ENCODE measurements around the gene FILIP1L.
"Not testable (repeated sequence)": the region's sequence is repeated elsewhere in the genome, so short reads cannot be mapped to it uniquely, and the experiment has no call there.

Gene FILIP1L

GRCh38 chr3:99861216-99861615 is 253.1 kb downstream of the FILIP1L start:
- no peak for FAIRE-seq

DNA sequence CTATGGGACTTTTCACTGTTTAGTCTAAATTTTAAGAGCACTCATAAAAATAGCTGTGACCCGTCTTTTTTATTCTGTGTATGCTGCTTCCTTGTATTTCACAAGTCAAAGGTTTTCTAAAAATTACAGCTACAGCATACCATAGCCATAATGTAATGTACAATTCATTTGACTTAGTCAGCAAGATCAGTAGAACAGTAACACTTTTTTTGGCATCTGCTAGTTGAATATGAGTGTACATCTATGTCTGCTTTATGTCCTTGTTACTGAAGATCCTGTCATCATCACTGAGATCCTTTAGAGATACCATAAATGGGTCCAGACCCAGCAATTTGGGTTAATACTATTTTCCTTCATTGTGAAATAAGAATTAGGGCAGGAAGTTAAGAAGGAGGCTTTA is 254.5 kb downstream of the FILIP1L start:
- FAIRE-seq, result no peak

- no peak for FAIRE-seq
These were observed 255.8 kb downstream of the FILIP1L start for GRCh38 chr3:99858469-99858868.

- no peak for FAIRE-seq
These were observed 257.0 kb downstream of the FILIP1L start for GRCh38 chr3:99857278-99857677.

DNA sequence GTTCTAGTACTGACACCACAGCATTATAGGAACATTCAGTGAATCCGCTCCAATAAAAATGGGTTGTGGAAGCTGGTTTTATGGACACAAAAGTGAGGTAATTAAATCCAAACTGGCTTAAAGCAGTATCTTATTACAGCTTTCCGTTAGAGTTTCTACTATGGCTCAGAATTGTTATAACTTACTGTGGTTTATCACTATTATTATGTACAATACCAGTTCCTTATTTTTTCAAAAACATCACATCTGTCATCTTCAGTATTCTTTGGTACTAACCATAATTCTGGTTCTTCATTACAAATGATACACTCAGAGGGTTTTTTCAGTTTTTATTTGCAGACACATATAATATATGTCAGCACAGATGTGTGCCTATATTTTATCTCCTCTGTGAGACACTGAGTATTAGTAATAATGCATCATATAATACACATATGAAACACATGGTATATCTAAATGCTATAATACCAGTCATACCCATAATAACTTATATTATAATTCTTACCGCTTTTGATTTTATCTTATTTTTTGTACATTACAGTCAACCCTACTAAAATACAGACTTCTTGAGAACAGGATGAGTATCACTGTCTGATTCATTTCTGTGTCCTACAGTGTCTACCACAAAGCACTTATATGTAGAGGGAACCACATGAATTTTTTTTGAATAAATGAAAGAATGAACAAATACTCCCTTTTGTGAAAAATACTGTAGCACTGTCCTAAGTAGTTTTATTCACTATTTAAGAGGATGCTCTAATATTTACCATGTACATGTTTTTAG is 257.7 kb downstream of the FILIP1L start:
- no peak for FAIRE-seq

DNA sequence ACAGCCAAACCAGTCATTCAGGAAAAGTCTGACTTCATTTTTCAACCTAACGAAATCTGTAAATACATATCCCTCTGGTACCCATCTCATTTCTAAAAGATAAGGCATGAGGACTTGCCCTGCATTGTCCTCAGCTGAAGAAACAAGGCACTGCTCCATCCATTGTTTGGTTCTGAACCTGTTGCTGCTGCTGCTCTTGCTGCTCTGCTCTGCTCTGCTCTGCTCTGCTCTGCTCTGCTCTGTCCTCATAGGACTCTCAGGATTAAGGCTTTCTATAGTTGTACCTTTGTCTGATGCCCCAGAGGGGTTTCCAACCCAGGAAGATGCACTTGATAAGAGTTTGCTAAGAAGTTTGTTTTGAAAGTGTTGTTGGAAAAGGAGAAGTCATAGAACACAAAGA is 258.4 kb downstream of the FILIP1L start:
- FAIRE-seq, result no peak

DNA sequence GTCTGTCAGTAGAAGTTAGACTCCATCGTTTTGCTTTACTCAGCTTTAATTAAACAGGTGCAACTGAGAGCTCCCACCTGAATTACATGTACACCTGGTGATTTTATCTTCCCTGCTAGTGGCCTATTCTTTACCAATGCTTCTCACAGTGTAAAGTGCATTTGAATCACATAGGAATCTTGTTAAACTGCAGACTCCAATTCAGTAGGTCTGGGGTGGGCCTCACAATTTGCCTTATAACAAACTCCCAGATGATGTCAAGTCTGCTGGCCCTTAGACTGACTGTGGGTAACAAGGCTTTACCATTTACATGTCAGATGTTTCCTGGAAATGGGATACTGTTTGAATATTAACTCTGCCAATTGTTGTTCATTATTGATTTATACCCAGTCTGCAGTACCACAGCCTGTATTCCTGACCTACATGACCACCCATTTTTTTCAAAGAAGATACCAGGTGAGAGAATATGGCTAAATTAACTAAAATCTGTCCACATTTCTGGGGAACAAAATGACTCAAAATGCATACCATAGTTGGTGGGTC is 259.5 kb downstream of the FILIP1L start:
- FAIRE-seq, result no peak

DNA sequence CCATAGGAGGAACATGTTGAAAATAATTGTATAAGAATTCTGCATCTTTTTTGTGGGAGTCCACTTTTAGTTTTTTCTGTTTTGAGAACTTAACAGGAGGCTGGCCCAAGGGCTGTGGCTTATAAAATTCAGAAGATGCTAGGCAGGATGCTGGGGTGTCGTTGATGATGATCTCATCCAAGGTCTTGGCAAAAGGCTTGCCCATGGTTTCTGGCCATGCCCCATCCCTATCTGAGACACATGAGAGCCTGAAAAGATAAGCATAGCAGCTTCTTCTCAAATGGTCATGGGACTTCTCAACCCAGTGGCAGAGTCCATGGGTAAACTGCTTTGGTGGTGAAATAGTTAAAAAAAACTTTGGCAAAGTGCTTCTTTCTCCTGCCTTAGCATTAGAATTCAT is 261.4 kb downstream of the FILIP1L start:
- FAIRE-seq, result no peak

- FAIRE-seq, result no peak
These were observed 262.3 kb downstream of the FILIP1L start for GRCh38 chr3:99851955-99852354.

- FAIRE-seq, result no peak
These were observed 263.7 kb downstream of the FILIP1L start for GRCh38 chr3:99850608-99851007.

DNA sequence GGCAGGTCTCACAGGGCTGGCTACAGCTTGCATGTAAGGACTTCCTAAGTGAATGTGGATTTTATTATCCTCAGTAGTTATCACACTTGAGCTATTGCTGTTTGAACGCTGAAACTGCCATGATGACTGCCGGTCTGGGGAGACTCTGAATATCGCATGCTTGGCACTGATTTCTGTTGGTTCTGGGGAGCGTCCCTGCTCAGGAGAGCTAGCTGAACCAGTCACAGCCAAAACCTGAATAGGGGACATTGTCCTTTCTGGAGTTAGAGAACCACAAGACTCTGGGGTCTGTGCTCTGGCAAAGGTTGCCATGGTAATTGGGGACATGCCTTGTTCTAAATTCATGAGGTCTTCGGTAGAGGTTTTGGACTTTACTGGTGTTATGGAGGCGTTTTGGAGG is 265.9 kb downstream of the FILIP1L start:
- no peak for FAIRE-seq

DNA sequence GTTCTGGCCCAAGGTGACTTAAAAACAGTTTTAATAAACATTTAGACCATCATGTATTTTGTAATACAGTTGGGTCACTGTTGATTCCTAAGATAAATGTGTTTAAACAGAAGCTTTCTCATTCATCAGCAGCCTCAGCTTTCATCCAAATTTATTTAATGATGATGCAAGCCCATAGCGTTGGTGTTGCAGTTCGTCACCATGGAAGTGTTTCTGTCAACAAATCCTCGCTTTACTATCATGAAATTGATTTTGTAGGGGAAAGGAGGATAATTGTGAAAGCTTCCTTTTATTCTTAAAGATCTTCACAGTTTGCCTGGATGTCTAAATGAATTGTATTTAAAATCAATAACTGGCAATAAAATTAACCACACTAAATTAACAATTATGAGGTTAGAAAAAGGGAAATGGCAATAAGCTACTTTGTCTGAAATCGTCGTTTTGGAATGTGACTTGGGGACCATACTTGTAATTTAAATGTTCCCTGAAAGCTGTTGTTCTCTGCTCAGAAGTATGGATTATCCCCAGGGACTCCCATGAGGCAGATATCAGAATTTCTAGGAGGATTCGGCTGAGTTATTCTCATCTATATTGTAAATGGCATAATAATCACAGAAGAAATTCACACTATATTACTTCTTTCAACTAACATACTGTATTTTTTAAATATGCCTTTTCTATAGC is 267.7 kb downstream of the FILIP1L start:
- no peak for FAIRE-seq

- FAIRE-seq, result no peak
These were observed 268.3 kb downstream of the FILIP1L start for GRCh38 chr3:99845999-99846398.

GRCh38 chr3:99845331-99845730 is 269.0 kb downstream of the FILIP1L start:
- FAIRE-seq, result no peak

- FAIRE-seq, result no peak
These were observed 270.6 kb downstream of the FILIP1L start for GRCh38 chr3:99843590-99844258.

DNA sequence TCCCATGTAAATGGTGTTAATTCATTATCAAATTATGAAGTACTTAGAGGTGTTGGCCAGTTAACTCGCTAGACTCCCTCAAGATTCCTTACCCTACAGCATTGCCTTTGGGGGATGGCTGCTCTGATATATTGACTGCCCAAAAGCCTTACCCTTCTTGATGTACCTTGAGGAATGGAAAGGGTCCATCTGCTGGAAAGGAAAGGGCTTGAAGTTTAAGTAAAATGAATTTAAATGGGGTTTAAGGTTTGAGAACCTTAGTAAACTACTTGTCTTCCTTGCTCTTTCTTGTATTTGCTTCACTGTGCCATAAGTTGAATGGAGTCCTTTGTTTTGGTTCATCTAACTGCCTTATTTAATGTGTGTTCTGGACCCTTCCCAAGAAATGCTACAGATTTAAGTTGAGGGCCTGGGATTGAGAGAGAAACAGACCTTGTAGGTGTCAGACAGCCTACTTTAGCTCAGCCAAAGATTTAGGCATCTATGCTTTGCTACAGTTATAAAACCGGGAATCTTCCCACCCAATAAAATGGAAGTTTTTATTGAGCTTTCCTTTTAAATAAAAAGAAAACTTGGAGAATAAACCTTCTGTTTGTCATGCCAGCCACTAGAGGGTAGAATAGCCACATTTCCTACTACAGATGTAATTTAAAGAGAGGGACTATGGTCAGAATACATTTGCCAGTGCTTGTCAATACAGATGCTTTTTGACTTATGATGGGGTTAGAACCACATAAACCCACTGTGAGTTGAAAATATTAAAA is 271.3 kb downstream of the FILIP1L start:
- FAIRE-seq, result peak; percentile 31

DNA sequence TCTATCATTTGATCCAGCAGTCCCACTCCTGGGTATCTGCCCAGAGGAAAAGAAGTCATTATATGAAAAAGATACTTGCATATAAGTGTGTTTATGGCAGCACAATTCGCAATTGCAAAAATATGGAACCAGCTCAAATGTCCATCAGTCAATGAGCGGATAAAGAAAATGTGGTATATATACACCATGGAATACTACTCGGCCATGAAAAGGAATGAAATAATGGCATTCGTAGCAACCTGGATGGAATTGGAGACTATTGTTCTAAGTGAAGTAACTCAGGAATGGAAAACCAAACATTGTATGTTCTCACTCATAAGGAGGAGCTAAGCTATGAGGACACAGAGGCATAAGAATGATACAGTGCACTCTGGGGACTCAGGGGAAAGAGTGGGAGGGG is 272.4 kb downstream of the FILIP1L start:
- not testable (repeated sequence) for FAIRE-seq

- no peak for FAIRE-seq
These were observed 274.7 kb downstream of the FILIP1L start for GRCh38 chr3:99839613-99840012.

DNA sequence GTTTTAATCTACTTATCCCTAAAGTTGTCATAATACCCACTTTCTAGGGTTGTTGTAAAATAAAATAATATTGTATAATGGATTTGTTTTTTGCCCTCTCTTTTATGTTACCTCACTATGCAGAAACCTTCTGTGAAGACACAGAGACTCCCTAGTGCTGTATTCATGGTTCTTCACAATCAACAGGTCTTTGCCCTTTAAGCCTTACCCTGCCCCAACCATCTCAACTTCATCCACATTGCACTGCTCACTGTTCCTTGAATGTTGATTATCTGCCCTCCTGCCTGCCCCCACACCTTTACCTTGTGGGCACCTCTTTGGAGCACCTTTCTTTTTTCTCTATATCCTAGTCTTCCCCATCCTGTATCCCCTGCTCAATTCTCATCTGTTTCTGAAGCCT is 275.5 kb downstream of the FILIP1L start:
- FAIRE-seq, result no peak

GRCh38 chr3:99837715-99838114 is 276.6 kb downstream of the FILIP1L start:
- no peak for FAIRE-seq

DNA sequence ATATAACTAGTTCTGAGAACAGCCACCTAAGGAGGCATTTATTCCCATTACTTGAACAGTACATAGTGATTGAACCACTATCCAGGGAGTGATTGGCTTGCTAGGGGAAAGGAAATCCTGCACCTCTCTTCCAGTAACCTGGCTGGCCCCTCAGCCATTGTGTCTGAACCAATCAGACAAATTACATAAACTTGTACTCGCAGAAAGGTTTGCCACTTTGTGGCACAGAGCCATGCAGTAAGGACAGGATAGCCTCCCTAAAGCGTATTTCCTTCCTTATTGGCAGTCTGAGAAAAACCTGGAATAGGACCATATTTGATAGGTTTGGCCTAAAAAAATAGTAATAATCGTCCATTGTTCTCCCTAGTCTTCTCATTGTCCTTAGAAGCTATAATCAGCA is 277.6 kb downstream of the FILIP1L start:
- FAIRE-seq, result no peak

GRCh38 chr3:99834211-99834957 is 279.9 kb downstream of the FILIP1L start:
- no peak for FAIRE-seq
